ENCODE data around the gene SLC25A30. TPM values are rescaled to one million over a fixed set of nuclear protein-coding genes. Genes with fewer than 3 reads are reported as not detected.

The SLC25A30 gene
- total and polyA plus RNA-seq, 2 of the 13 experiments (the other 11 are each of a cell fraction or from before 2014, with no cell fraction given), result 19.6 to 22.5 TPM

- no peak for TF ChIP-seq ZNF773 (CRISPR knock-in tag; IDR thresholded peaks at IDR 0.05; ENCODE audit: borderline replicate concordance)
- no peak for TF ChIP-seq ZNF337 (CRISPR knock-in tag; IDR thresholded peaks at IDR 0.05; ENCODE audit: borderline replicate concordance, low read depth)
- TF ChIP-seq ZKSCAN1 (IDR thresholded peaks at IDR 0.05; ENCODE audit: low read length), result no peak
- no peak for TF ChIP-seq PLRG1 (conservative IDR thresholded peaks at IDR 0.05)
- TF ChIP-seq ZNF784 (CRISPR knock-in tag; IDR thresholded peaks at IDR 0.05; ENCODE audit: borderline replicate concordance), result peak; percentile 85; the same call in 1 of the 2 replicates
- no peak for TF ChIP-seq ZNF235 (CRISPR knock-in tag; IDR thresholded peaks at IDR 0.05; ENCODE audit: borderline replicate concordance)
- no peak for TF ChIP-seq CBX1 (IDR thresholded peaks at IDR 0.05; ENCODE audit: low read depth)
- TF ChIP-seq ZFY (CRISPR knock-in tag; IDR thresholded peaks at IDR 0.05), result peak; percentile 84
- TF ChIP-seq ZBTB7A (CRISPR knock-in tag; IDR thresholded peaks at IDR 0.05), result peak; percentile 34; the same call in 1 of the 2 replicates
- peak; percentile 87 for TF ChIP-seq SALL2 (CRISPR knock-in tag; IDR thresholded peaks at IDR 0.05)
- TF ChIP-seq ZNF570 (CRISPR knock-in tag; IDR thresholded peaks at IDR 0.05; ENCODE audit: borderline replicate concordance), result no peak
- 0 out of 2 replicates have a peak, but pooled peaks have one; percentile 76 for TF ChIP-seq ZNF30 (CRISPR knock-in tag; IDR thresholded peaks at IDR 0.05)
- TF ChIP-seq HNF4A (CRISPR knock-in tag; IDR thresholded peaks at IDR 0.05), result no peak
- TF ChIP-seq YEATS4 (CRISPR knock-in tag; IDR thresholded peaks at IDR 0.05; ENCODE audit: borderline replicate concordance), result peak; percentile 85
- TF ChIP-seq ISX (CRISPR knock-in tag; conservative IDR thresholded peaks at IDR 0.05), result no peak
- no peak for TF ChIP-seq DBP (CRISPR knock-in tag; IDR thresholded peaks at IDR 0.05; ENCODE audit: not compliant biosample characterization)
- no peak for TF ChIP-seq ZBTB33 (CRISPR knock-in tag; IDR thresholded peaks at IDR 0.05)
- no peak for TF ChIP-seq SOX6 (IDR thresholded peaks at IDR 0.05)
- peak; percentile 58 for TF ChIP-seq SOX6 (CRISPR knock-in tag; IDR thresholded peaks at IDR 0.05)
- no peak for TF ChIP-seq MIER3 (CRISPR knock-in tag; IDR thresholded peaks at IDR 0.05; ENCODE audit: borderline replicate concordance)
- TF ChIP-seq SOX13 (IDR thresholded peaks at IDR 0.05), result no peak
- no peak; a peak in 1 of 4 replicates for TF ChIP-seq SOX13 (CRISPR knock-in tag; conservative IDR thresholded peaks at IDR 0.05 in 1 of 2, IDR thresholded peaks at IDR 0.05 in 1 of 2)
- 0 out of 2 replicates have a peak, but pooled peaks have one; percentile 63 for TF ChIP-seq ZNF468 (CRISPR knock-in tag; IDR thresholded peaks at IDR 0.05)
- 0 out of 2 replicates have a peak, but pooled peaks have one; percentile 34 for TF ChIP-seq ZXDC (CRISPR knock-in tag; IDR thresholded peaks at IDR 0.05)
- TF ChIP-seq PHF8 (CRISPR knock-in tag; IDR thresholded peaks at IDR 0.05), result peak; percentile 88
- TF ChIP-seq ZSCAN22 (CRISPR knock-in tag; IDR thresholded peaks at IDR 0.05), result no peak
These were observed at the start of gene SLC25A30 (continued) for GRCh38 chr13:45417790-45418534.

Data from HepG2 (cell line).